Measurements from ENCODE around the gene POC1B. TPM values are rescaled to one million over a fixed set of nuclear protein-coding genes. Genes with fewer than 3 reads are reported as not detected.

POC1B gene
- total and polyA plus RNA-seq, 2 donors (not counting 3 experiments of a cell fraction or from before 2014, with no cell fraction given): 7.1 to 18.2 TPM

DNA sequence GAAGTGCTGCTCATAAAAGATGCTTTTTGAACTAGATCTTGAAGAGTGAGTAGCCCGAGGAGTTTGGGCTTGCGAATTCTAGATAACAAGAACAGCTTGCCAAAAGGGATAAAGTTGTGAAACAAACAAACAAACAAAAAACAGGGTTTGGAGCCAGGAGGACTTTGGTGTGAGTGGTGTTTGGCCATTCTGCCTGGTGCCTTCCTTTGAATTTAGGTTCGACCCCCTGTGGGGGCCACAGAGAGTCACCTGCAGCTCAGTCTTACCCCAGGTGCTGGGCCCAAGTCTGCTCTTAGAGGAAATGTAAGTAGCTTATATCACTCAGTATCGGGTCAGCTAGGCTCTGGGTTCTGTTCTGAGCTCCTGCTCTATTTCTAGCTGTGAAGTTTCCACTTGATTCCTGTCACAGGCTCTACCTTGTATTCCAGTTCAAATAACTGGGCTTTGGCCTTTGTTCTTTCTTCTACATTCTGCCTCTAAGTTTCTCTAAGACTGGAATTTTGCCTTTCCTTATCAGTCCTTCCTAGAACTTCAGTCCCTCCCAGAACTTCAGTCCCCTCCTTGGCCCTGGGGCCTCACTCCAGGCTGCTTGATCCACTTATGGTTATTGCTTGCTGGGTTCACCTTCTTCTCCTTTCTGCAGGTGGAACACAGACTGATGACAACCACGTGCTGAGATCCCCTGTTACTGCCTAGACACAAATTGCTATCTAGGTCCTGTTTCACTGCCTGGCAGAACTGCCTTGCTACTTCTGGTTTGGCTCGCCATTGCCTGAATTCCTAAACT lies 153.1 kb downstream of the POC1B start:
- ChIA-PET POLR2A (interaction anchor here (0.7 to 2.2 kb wide), 2 partner anchors 18 to 293 kb away, joined by 4 read pairs; no protein-coding TSS in a partner anchor), CTCF (interaction anchor here (0.9 to 9.2 kb wide), 4 partner anchors 19 to 353 kb away, joined by 3 to 49 read pairs (median 4); partner anchors contain the start of gene DUSP6)
- H3K79me2 ChIP-seq (ENCODE audit: control insufficient read depth, insufficient read depth, low read length): no peaks in the 10 kb centered on the region
- no peaks in the 10 kb centered on the region for H3K36me3 ChIP-seq (ENCODE audit: control insufficient read depth in 2 of 2, extremely low read depth in 1 of 2, insufficient read depth in 2 of 2, low read length in 2 of 2)
- H3K27ac ChIP-seq (ENCODE audit: insufficient read depth, low read depth, low read length): peak overlapping the region; percentile 90
- no peaks in the 10 kb centered on the region for H4K20me1 ChIP-seq (replicated peaks; ENCODE audit: control insufficient read depth, extremely low read depth, insufficient read depth, low read length)
- dilution Hi-C loops (cut with MboI; ENCODE audit: extremely low pct_ligation_motif_present, low sequenced_read_pairs): no loop called here
- no peak for FAIRE-seq
- H3K9me1 ChIP-seq (replicated peaks; ENCODE audit: control insufficient read depth, extremely low read depth, insufficient read depth, low read length): no peaks in the 10 kb centered on the region
- no peaks in the 10 kb centered on the region for H3K9me3 ChIP-seq (replicated peaks; ENCODE audit: control insufficient read depth, insufficient read depth, low read length)
- no peak overlapping the region for H2AFZ ChIP-seq (ENCODE audit: low read depth, low read length)
- H3K4me3 ChIP-seq (replicated peaks in 1 of 3; ENCODE audit: insufficient read depth in 1 of 3, low read depth in 1 of 3, low read length in 3 of 3): no peak overlapping the region
- H3K4me1 ChIP-seq (ENCODE audit: control insufficient read depth, extremely low read depth, insufficient read depth, low read length): peaks cover 87% of the 10 kb centered on the region
- H3K9ac ChIP-seq (replicated peaks; ENCODE audit: extremely low read depth, insufficient read depth, low read length): peak overlapping the region; percentile 6
- no peak for DNase-seq (ENCODE audit: low read depth, low spot score)
- H3K4me2 ChIP-seq (ENCODE audit: insufficient read depth, low read length): no peak overlapping the region
- intact Hi-C loops (cut with micrococcal nuclease): loop anchor here (5.0 kb wide), 2 partner anchors 335 to 425 kb away; partner anchors contain the start of gene ATP2B1
- H3K27me3 ChIP-seq (ENCODE audit: control insufficient read depth in 2 of 2, insufficient read depth in 2 of 2, low read length in 2 of 2): no peaks in the 10 kb centered on the region
- no peak for TF ChIP-seq GATA2 (IDR thresholded peaks at IDR 0.05; ENCODE audit: insufficient read depth, insufficient read length, low read depth, low read length)
- TF ChIP-seq EZH2 (IDR thresholded peaks at IDR 0.05; ENCODE audit: borderline replicate concordance, low read depth, low read length, severe bottlenecking): no peak
- no peak for TF ChIP-seq MYC (IDR thresholded peaks at IDR 0.05; ENCODE audit: low read depth, low read length)
- TF ChIP-seq CTCF (IDR thresholded peaks at IDR 0.05; ENCODE audit: extremely low read depth in 1 of 2, insufficient read depth in 1 of 2, low read depth in 1 of 2, low read length in 2 of 2): no peak
- no peak for TF ChIP-seq FOS (IDR thresholded peaks at IDR 0.05; ENCODE audit: borderline replicate concordance, insufficient read depth, low read length)
- no peak for TF ChIP-seq POLR2A (IDR thresholded peaks at IDR 0.05; ENCODE audit: low read depth, low read length)
- TF ChIP-seq POLR2AphosphoS5 (IDR thresholded peaks at IDR 0.05; ENCODE audit: insufficient read depth, low read depth, low read length): no peak
- no peak for TF ChIP-seq MAX (IDR thresholded peaks at IDR 0.05; ENCODE audit: insufficient read depth, insufficient read length)
- TF ChIP-seq JUN (IDR thresholded peaks at IDR 0.05; ENCODE audit: borderline replicate concordance, insufficient read depth, insufficient read length, low read depth): no peak
- no TSS peak for BruUV-seq (replicated peaks)

Measured in endothelial cell of umbilical vein (primary cell).